Caco-2 (cell line): ENCODE measurements around the gene ABCB8. TPM values are rescaled to one million over a fixed set of nuclear protein-coding genes. Genes with fewer than 3 reads are reported as not detected.

Experiments used
- BruUV-seq: library from RNA; stranded (reverse); fragments of 400-500 nt; replicated peaks from 2 replicates; lab custom pipeline; 2021; lab: Mats Ljungman, UMichigan
- CTCF ChIA-PET: fragments of 300-600 bp; sonication (Branson Sonifier 250); formaldehyde crosslinking; loops from one replicate; lab custom pipeline; 2022; ENCODE audit warnings: antibody characterized with exemption; lab: Charles Lee
- POLR2A ChIA-PET: fragments of 300-600 bp; sonication (Branson Sonifier 250); formaldehyde crosslinking; loops from one replicate; lab custom pipeline; 2022; ENCODE audit warnings: antibody characterized with exemption; lab: Charles Lee
- DNase-seq, 2 experiments: peaks; one replicate each; pipeline versions ENCODE4 v3.0.0 to v3.0.0-alpha.2; 2020 to 2022
- H3K27me3 ChIP-seq: replicated peaks from 2 replicates; pipeline ENCODE4 v1.6.0; 2011; ENCODE audit warnings: low read length; ENCODE audit not compliant: control insufficient read depth, insufficient read depth
- H3K36me3 ChIP-seq: 2 replicates; pipeline ENCODE4 v1.5.1; 2011; ENCODE audit warnings: low read length; ENCODE audit not compliant: control insufficient read depth, insufficient read depth
- H3K4me1 ChIP-seq: fragments of 250-450 bp; sonication (Bioruptor Pico); 2 replicates; pipeline ENCODE4 v1.5.1; 2020; ENCODE audit warnings: mild to moderate bottlenecking
- H3K4me3 ChIP-seq: 2 replicates; pipeline ENCODE4 v1.5.1; 2011; ENCODE audit warnings: low read depth, mild to moderate bottlenecking, control low read depth, low read length
- H3K9me3 ChIP-seq: fragments of 250-450 bp; sonication (Bioruptor Pico); 2 replicates; pipeline ENCODE4 v1.5.1; 2020; ENCODE audit warnings: mild to moderate bottlenecking, moderate library complexity
- H3K27ac Mint-ChIP-seq: one replicate; pipeline ENCODE4 v1.8.0; 2022; ENCODE audit warnings: mixed read lengths; ENCODE audit not compliant: unreplicated experiment
- H3K27me3 Mint-ChIP-seq: one replicate; pipeline ENCODE4 v1.8.0; 2022; ENCODE audit warnings: mixed read lengths; ENCODE audit not compliant: insufficient read depth, unreplicated experiment
- H3K36me3 Mint-ChIP-seq: one replicate; pipeline ENCODE4 v1.8.0; 2022; ENCODE audit warnings: mild to moderate bottlenecking, mixed read lengths; ENCODE audit not compliant: insufficient read depth, unreplicated experiment
- H3K4me1 Mint-ChIP-seq: one replicate; pipeline ENCODE4 v1.8.0; 2022; ENCODE audit warnings: low read depth, mixed read lengths; ENCODE audit not compliant: unreplicated experiment
- H3K4me3 Mint-ChIP-seq: one replicate; pipeline ENCODE4 v1.8.0; 2022; ENCODE audit warnings: mild to moderate bottlenecking, moderate library complexity, mixed read lengths; ENCODE audit not compliant: unreplicated experiment
- H3K9me3 Mint-ChIP-seq: one replicate; pipeline ENCODE4 v1.8.0; 2022; ENCODE audit warnings: mixed read lengths; ENCODE audit not compliant: unreplicated experiment
- CTCF ChIP-seq, 2 experiments: fragments of 200-600 bp in 1 of 2; IDR thresholded peaks; 1 replicate in 1 of 2; 2 replicates in 1 of 2; pipeline versions ENCODE4 v1.5.1 to v1.8.0; 2011 to 2022; ENCODE audit warnings: antibody characterized with exemption in 1 of 2, control low read depth in 1 of 2, inconsistent platforms in 1 of 2, low read depth in 1 of 2, low read length in 1 of 2, mild to moderate bottlenecking in 1 of 2, moderate library complexity in 1 of 2; ENCODE audit not compliant: insufficient read depth in 1 of 2, severe bottlenecking in 1 of 2, unreplicated experiment in 1 of 2
- intact Hi-C: fragments of 100-400 bp; cut with micrococcal nuclease; formaldehyde crosslinking; loops from one replicate; pipeline ENCODE4 v1.10.0; 2022; ENCODE audit not compliant: unreplicated experiment
- total RNA-seq: library from RNA; stranded (reverse); gene quantifications from 2 replicates; pipeline ENCODE4 v1.2.3, GENCODE V29; 2022

Gene ABCB8
- total RNA-seq, 1 experiment from 2014 or later = 30.8 TPM

- Mint-ChIP-seq H3K9me3 (no peaks in the 10 kb centered on the region), H3K36me3 (peaks cover 29% of the 10 kb centered on the region), H3K4me3 (peak within 1 kb of the TSS; percentile 93), H3K27me3 (no peaks in the 10 kb centered on the region), H3K4me1 (peaks cover 29% of the 10 kb centered on the region), H3K27ac (peak within 1 kb of the TSS; percentile 88)
- no peak for TF ChIP-seq CTCF (IDR thresholded peaks at IDR 0.05; ENCODE audit: insufficient read depth in 1 of 2, low read depth in 1 of 2, low read length in 1 of 2, severe bottlenecking in 1 of 2, unreplicated experiment in 1 of 2)
- no peaks in the 10 kb centered on the region; the same call in none of the 2 replicates for H3K36me3 ChIP-seq
- no TSS peak for BruUV-seq
- ChIA-PET CTCF (interaction anchor here (0.6 to 1.4 kb wide), 5 partner anchors 24 to 331 kb away, joined by 3 to 6 read pairs (median 3); no protein-coding TSS in a partner anchor), POLR2A (interaction anchor here (1.2 kb wide), 1 partner anchor 58 kb away, joined by 5 read pairs; the partner anchor contains the start of gene ABCB8)
- DNase-seq = peak; percentile 89 to 90
- no peaks in the 10 kb centered on the region for H3K9me3 ChIP-seq
- intact Hi-C loops = no loop called here
- peak within 1 kb of the TSS; percentile 75 for H3K4me3 ChIP-seq
- H3K4me1 ChIP-seq = peaks cover 29% of the 10 kb centered on the region
- H3K27me3 ChIP-seq = no peaks in the 10 kb centered on the region
These were observed 57.7 kb downstream of the ABCB8 start, which contains the start of gene AGAP3 for GRCh38 chr7:151085691-151086620. TSS of gene AGAP3 (plus strand) at chr7:151086475. CDS start at chr7:151086742, 267 bp downstream.

- TF ChIP-seq CTCF (IDR thresholded peaks at IDR 0.05; ENCODE audit: insufficient read depth in 1 of 2, low read depth in 1 of 2, low read length in 1 of 2, severe bottlenecking in 1 of 2, unreplicated experiment in 1 of 2) = no peak
- no peaks in the 10 kb centered on the region for H3K27me3 Mint-ChIP-seq
- no peaks in the 10 kb centered on the region for H3K9me3 Mint-ChIP-seq
- POLR2A ChIA-PET = no interaction called here
- Histone ChIP-seq H3K9me3 (no peaks in the 10 kb centered on the region), H3K4me3 (peak overlapping the region; percentile 75), H3K27me3 (no peaks in the 10 kb centered on the region), H3K36me3 (no peaks in the 10 kb centered on the region; the same call in none of the 2 replicates), H3K4me1 (peaks cover 24% of the 10 kb centered on the region)
- no TSS peak for BruUV-seq
- intact Hi-C loops = loop anchor here (1.0 kb wide), 1 partner anchor 24 kb away; no protein-coding TSS in a partner anchor
- DNase-seq = no peak
- peaks cover 37% of the 10 kb centered on the region for H3K36me3 Mint-ChIP-seq
- H3K27ac Mint-ChIP-seq = no peak overlapping the region
- CTCF ChIA-PET = interaction anchor here (0.6 to 1.0 kb wide), 3 partner anchors 11 to 1648 kb away, joined by 3 to 4 read pairs (median 3); no protein-coding TSS in a partner anchor
- H3K4me1 Mint-ChIP-seq = peaks cover 35% of the 10 kb centered on the region
- peak overlapping the region; percentile 93 for H3K4me3 Mint-ChIP-seq
These were observed 58.6 kb downstream of the ABCB8 start for GRCh38 chr7:151086802-151087244.
